HL-60 (cell line): Measurements from ENCODE around the gene RTP3.
A peak's percentile ranks its signal among the peaks of the same experiment; 100 is the strongest.

Experiments used
- DNase-seq, 2 experiments: peaks; one replicate each; pipeline ENCODE4 v3.0.0-alpha.2; 2010 to 2020; ENCODE audit warnings: low read depth in 1 of 2, low spot score in 1 of 2
- H3K27ac ChIP-seq: fragments of 250-450 bp; sonication (Bioruptor Pico); replicated peaks from 2 replicates; pipeline ENCODE4 v1.5.1; 2020; ENCODE audit warnings: mild to moderate bottlenecking, moderate library complexity
- H3K27me3 ChIP-seq: fragments of 250-450 bp; sonication (Bioruptor Pico); 2 replicates; pipeline ENCODE4 v1.5.1; 2021; ENCODE audit warnings: mild to moderate bottlenecking, moderate library complexity; ENCODE audit not compliant: insufficient read depth, poor library complexity, severe bottlenecking
- H3K4me3 ChIP-seq: replicated peaks from 2 replicates; pipeline ENCODE4 v1.5.1; 2011; ENCODE audit warnings: mild to moderate bottlenecking, control low read depth, low read length; ENCODE audit not compliant: insufficient read depth
- GABPA ChIP-seq: IDR thresholded peaks from 2 replicates; pipeline ENCODE4 v1.6.1; 2012; ENCODE audit warnings: low read depth
- POLR2AphosphoS5 ChIP-seq: IDR thresholded peaks from 2 replicates; pipeline ENCODE4 v1.6.1; 2012; ENCODE audit warnings: low read depth
- SPI1 ChIP-seq: IDR thresholded peaks from 2 replicates; pipeline ENCODE4 v1.6.1; 2012; ENCODE audit warnings: low read depth, mild to moderate bottlenecking, borderline replicate concordance
- TF ChIP-seq, protein P1 (sequence below): IDR thresholded peaks from one replicate; pipeline ENCODE4 v1.5.1; 2011; ENCODE audit warnings: low read length, control low read depth, inconsistent platforms; ENCODE audit not compliant: insufficient read depth
- TF ChIP-seq, protein P2 (sequence below): IDR thresholded peaks from 2 replicates; pipeline ENCODE4 v1.6.1; 2012; ENCODE audit warnings: low read depth; ENCODE audit not compliant: insufficient replicate concordance

RTP3 gene

DNA sequence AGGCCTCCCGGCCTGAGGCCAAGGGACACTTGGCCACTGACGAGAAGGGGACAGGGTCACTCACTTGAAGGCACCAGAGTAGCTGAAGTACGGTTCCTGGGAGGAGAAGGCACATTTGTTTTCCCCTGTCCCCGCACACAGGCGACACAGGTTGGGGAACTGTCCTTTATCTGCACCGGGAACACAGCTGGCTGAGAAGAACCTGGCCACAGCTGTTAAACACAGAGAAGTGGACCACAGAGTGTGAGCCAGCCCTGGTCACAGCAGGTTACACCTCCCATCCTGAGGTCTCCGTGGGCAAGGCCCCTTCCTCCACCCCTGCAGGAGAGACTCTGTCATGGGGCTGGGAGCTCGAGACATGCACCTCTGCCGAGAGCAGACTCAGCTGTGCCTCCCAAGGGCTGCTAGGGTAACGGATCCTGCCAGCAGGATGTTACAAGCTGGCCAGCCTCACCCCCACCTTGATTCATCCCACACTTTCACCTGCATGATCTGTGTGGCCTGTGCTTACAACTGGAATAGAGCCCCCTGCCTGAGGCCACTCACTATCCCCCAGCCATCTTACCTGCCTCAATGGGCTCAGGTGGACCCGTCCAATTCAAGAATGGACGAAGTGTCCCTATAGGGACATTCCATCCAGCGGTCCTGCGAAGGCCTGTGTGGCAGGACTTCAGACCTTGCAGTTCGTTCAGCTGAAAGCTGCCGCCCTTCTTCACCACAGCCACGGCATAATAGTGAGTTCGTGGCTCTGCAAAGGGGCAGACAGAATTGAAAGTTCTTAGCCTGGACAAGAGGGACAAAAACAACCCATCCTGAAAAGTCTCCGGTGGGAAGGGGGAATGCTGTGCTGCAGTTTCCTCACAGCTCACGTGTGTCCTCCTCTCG is 42.3 kb upstream of the RTP3 start:
- Histone ChIP-seq H3K4me3 (no peak overlapping the region), H3K27ac (no peak overlapping the region), H3K27me3 (no peaks in the 10 kb centered on the region)
- TF ChIP-seq POLR2AphosphoS5 (no peak), SPI1 (no peak), GABPA (no peak)
- TF ChIP-seq, protein P1, sequence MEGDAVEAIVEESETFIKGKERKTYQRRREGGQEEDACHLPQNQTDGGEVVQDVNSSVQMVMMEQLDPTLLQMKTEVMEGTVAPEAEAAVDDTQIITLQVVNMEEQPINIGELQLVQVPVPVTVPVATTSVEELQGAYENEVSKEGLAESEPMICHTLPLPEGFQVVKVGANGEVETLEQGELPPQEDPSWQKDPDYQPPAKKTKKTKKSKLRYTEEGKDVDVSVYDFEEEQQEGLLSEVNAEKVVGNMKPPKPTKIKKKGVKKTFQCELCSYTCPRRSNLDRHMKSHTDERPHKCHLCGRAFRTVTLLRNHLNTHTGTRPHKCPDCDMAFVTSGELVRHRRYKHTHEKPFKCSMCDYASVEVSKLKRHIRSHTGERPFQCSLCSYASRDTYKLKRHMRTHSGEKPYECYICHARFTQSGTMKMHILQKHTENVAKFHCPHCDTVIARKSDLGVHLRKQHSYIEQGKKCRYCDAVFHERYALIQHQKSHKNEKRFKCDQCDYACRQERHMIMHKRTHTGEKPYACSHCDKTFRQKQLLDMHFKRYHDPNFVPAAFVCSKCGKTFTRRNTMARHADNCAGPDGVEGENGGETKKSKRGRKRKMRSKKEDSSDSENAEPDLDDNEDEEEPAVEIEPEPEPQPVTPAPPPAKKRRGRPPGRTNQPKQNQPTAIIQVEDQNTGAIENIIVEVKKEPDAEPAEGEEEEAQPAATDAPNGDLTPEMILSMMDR, result no peak
- TF ChIP-seq, protein P2, sequence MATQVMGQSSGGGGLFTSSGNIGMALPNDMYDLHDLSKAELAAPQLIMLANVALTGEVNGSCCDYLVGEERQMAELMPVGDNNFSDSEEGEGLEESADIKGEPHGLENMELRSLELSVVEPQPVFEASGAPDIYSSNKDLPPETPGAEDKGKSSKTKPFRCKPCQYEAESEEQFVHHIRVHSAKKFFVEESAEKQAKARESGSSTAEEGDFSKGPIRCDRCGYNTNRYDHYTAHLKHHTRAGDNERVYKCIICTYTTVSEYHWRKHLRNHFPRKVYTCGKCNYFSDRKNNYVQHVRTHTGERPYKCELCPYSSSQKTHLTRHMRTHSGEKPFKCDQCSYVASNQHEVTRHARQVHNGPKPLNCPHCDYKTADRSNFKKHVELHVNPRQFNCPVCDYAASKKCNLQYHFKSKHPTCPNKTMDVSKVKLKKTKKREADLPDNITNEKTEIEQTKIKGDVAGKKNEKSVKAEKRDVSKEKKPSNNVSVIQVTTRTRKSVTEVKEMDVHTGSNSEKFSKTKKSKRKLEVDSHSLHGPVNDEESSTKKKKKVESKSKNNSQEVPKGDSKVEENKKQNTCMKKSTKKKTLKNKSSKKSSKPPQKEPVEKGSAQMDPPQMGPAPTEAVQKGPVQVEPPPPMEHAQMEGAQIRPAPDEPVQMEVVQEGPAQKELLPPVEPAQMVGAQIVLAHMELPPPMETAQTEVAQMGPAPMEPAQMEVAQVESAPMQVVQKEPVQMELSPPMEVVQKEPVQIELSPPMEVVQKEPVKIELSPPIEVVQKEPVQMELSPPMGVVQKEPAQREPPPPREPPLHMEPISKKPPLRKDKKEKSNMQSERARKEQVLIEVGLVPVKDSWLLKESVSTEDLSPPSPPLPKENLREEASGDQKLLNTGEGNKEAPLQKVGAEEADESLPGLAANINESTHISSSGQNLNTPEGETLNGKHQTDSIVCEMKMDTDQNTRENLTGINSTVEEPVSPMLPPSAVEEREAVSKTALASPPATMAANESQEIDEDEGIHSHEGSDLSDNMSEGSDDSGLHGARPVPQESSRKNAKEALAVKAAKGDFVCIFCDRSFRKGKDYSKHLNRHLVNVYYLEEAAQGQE, result no peak
- DNase-seq, result no peak

DNA sequence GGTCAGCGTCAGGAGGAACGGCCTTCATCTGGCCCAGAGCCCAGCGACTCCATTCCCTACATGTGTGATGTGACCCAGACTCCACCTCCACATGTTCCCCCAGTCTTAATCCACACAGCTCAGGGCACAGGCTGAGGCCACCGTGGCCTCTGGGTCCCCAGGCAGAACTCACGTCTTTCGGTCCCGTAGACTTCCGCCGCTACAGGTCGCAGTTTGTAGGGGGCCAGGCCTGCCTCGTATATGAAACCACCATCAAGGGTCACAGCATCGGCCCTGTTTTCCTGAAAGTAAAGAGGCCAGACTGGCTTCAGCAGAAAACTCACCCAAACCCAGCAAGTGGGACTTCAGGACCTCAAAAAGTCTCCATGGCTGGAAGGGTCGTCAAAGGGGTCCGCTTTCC is 41.7 kb upstream of the RTP3 start:
- no peak overlapping the region for H3K27ac ChIP-seq
- no peak overlapping the region for H3K4me3 ChIP-seq
- TF ChIP-seq SPI1 (no peak), POLR2AphosphoS5 (no peak), GABPA (no peak)
- TF ChIP-seq, protein P1, result no peak
- TF ChIP-seq, protein P2, result no peak
- no peak for DNase-seq
- H3K27me3 ChIP-seq, result no peaks in the 10 kb centered on the region

DNA sequence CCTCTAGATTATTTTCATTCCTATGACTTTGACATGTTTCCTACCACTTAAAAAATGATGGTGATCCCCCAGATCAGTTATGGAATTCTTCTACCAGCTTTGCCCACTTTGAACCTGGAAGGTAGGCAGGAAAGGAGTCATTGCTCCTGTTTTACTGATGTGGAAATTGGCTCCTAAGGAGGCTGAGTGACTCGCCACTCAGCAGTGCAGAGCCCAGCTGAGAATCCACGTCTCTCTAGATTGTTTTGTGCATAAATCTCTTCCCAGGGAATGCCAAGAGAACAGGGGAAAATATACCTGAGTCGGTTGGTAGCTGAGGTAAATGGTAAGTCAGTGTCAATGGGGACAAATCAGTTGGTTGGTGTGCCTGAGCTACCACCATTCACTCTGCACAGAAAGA is 37.7 kb upstream of the RTP3 start:
- Histone ChIP-seq H3K27me3 (peaks cover 2% of the 10 kb centered on the region), H3K4me3 (no peak overlapping the region), H3K27ac (no peak overlapping the region)
- TF ChIP-seq, protein P1, result no peak
- no peak for TF ChIP-seq SPI1
- TF ChIP-seq GABPA, result no peak
- no peak for DNase-seq

DNA sequence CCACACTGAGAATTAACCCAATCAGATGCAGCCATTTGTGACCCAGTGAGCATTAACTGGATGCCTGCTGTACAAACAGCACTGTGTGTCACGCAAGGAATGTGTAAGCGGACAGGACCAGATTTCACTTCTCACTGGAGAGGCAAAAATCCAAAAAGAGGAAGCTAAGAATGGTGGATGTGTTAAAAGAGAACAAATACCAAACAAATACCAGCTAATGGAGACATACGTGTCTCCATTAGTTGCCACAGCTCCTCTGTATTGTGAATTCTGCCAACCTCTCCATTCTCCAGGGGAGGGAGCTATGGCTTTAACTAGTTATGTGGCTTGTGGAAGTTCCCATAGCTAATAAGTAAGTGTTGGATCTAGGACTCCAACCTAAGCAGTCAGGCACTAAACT is 35.7 kb upstream of the RTP3 start:
- TF ChIP-seq, protein P2, result no peak
- no peak for TF ChIP-seq GABPA
- no peak for TF ChIP-seq POLR2AphosphoS5
- TF ChIP-seq, protein P1, result no peak
- no peak for TF ChIP-seq SPI1
- DNase-seq, result peak in 1 of 2 experiments; percentile 21
- H3K27me3 ChIP-seq, result peaks cover 2% of the 10 kb centered on the region
- H3K27ac ChIP-seq, result no peak overlapping the region
- no peak overlapping the region for H3K4me3 ChIP-seq
